Liver (tissue), 3 donors: ENCODE data around the gene LPAR1.

ENCODE experiments used
- FOXA1 ChIP-seq: IDR thresholded peaks from 2 replicates; pipeline ENCODE4 v1.6.1; 2016; ENCODE audit warnings: antibody characterized with exemption
- GABPA ChIP-seq, 2 donors: IDR thresholded peaks in 1 of 2; conservative IDR thresholded peaks in 1 of 2; 2 replicates each; pipeline ENCODE4 v1.6.1; 2016; ENCODE audit warnings: antibody characterized with exemption in 2 of 2, mild to moderate bottlenecking in 1 of 2, moderate library complexity in 1 of 2
- RAD21 ChIP-seq, 2 donors: IDR thresholded peaks; 2 replicates each; pipeline ENCODE4 v1.6.1; 2016; ENCODE audit warnings: antibody characterized with exemption in 2 of 2, mild to moderate bottlenecking in 2 of 2
- REST ChIP-seq: IDR thresholded peaks from 2 replicates; pipeline ENCODE4 v1.6.1; 2016; ENCODE audit warnings: antibody characterized with exemption, mild to moderate bottlenecking
- RXRA ChIP-seq, 2 donors: IDR thresholded peaks; 2 replicates each; pipeline ENCODE4 v1.6.1; 2017 to 2018; ENCODE audit warnings: antibody characterized with exemption in 2 of 2, mild to moderate bottlenecking in 1 of 2
- SP1 ChIP-seq: IDR thresholded peaks from 2 replicates; pipeline ENCODE4 v1.6.1; 2018; ENCODE audit warnings: antibody characterized with exemption, mild to moderate bottlenecking
- YY1 ChIP-seq: IDR thresholded peaks from 2 replicates; pipeline ENCODE4 v1.6.1; 2016; ENCODE audit warnings: antibody characterized with exemption, mild to moderate bottlenecking
- TF ChIP-seq, protein P1 (sequence below): fragments of 150-350 bp; IDR thresholded peaks from 2 replicates; pipeline ENCODE4 v1.5.1; 2017; ENCODE audit warnings: improper control_type of control experiment, low read depth, low read length; ENCODE audit not compliant: missing input control
- TF ChIP-seq, protein P2 (sequence below): IDR thresholded peaks from 2 replicates; pipeline ENCODE4 v1.6.1; 2016; ENCODE audit warnings: antibody characterized with exemption
- TF ChIP-seq, protein P3 (sequence below): IDR thresholded peaks from 2 replicates; pipeline ENCODE4 v1.6.1; 2016; ENCODE audit warnings: antibody characterized with exemption
- TF ChIP-seq, protein P4 (sequence below): IDR thresholded peaks from 2 replicates; pipeline ENCODE4 v1.6.1; 2016; ENCODE audit warnings: antibody characterized with exemption
- donor health status: healthy.
- donor health status: healthy.

DNA sequence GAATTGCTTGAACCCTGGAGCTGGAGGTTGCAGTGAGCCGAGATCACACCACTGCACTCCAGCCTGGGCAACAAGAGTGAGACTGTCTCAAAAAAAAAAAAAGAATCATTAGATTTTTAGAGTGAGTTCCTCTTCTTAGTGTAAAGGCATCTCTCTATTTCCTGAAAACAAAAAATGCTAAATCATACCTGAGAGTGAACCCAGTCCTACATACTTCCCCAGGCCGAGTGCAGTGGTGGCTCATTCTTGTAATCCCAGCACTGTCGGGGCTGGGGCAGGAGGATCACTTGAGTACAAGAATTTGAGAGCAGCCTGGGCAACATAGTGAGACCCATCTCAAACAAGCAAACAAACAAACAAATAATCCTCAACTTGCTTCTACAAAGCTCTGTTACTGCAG lies 38.2 kb upstream of the LPAR1 start:
- TF ChIP-seq, protein P1, sequence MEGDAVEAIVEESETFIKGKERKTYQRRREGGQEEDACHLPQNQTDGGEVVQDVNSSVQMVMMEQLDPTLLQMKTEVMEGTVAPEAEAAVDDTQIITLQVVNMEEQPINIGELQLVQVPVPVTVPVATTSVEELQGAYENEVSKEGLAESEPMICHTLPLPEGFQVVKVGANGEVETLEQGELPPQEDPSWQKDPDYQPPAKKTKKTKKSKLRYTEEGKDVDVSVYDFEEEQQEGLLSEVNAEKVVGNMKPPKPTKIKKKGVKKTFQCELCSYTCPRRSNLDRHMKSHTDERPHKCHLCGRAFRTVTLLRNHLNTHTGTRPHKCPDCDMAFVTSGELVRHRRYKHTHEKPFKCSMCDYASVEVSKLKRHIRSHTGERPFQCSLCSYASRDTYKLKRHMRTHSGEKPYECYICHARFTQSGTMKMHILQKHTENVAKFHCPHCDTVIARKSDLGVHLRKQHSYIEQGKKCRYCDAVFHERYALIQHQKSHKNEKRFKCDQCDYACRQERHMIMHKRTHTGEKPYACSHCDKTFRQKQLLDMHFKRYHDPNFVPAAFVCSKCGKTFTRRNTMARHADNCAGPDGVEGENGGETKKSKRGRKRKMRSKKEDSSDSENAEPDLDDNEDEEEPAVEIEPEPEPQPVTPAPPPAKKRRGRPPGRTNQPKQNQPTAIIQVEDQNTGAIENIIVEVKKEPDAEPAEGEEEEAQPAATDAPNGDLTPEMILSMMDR, result no peak
- TF ChIP-seq, protein P2, sequence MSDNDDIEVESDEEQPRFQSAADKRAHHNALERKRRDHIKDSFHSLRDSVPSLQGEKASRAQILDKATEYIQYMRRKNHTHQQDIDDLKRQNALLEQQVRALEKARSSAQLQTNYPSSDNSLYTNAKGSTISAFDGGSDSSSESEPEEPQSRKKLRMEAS, result no peak
- no peak for TF ChIP-seq YY1
- no peak for TF ChIP-seq RAD21 (IDR thresholded peaks at IDR 0.05)
- no peak for TF ChIP-seq RXRA (IDR thresholded peaks at IDR 0.05)
- TF ChIP-seq, protein P3, sequence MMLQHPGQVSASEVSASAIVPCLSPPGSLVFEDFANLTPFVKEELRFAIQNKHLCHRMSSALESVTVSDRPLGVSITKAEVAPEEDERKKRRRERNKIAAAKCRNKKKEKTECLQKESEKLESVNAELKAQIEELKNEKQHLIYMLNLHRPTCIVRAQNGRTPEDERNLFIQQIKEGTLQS, result no peak
- no peak for TF ChIP-seq GABPA (IDR thresholded peaks at IDR 0.05 in 1 of 2, conservative IDR thresholded peaks at IDR 0.05 in 1 of 2)
- TF ChIP-seq SP1, result no peak
- TF ChIP-seq FOXA1, result no peak
- no peak for TF ChIP-seq REST
- TF ChIP-seq, protein P4, sequence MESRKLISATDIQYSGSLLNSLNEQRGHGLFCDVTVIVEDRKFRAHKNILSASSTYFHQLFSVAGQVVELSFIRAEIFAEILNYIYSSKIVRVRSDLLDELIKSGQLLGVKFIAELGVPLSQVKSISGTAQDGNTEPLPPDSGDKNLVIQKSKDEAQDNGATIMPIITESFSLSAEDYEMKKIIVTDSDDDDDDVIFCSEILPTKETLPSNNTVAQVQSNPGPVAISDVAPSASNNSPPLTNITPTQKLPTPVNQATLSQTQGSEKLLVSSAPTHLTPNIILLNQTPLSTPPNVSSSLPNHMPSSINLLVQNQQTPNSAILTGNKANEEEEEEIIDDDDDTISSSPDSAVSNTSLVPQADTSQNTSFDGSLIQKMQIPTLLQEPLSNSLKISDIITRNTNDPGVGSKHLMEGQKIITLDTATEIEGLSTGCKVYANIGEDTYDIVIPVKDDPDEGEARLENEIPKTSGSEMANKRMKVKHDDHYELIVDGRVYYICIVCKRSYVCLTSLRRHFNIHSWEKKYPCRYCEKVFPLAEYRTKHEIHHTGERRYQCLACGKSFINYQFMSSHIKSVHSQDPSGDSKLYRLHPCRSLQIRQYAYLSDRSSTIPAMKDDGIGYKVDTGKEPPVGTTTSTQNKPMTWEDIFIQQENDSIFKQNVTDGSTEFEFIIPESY, result no peak
